ENCODE results near the gene PHACTR3.

PHACTR3 gene

GRCh38 chr20:59703046-59703445, 98.7 kb downstream of the PHACTR3 start:
- no peak for DNase-seq

- DNase-seq, result no peak
Observed at GRCh38 chr20:59705651-59706399, 101.5 kb downstream of the PHACTR3 start.

DNA sequence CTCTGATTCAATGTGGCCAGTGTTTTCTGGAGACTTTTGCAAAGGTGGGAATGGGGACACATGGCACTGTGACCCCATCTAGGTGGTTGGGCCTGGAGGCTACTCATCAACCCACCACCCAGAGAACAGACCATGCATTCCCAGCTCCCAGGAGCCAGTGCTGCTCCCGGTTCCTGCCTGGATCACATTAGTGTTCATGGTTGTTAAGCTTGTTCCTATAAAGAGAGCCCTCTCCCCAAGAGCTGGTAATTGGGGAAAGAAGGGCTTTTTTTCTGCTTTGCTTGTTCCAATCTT, 102.0 kb downstream of the PHACTR3 start:
- DNase-seq, result no peak

- no peak for DNase-seq
Observed at GRCh38 chr20:59708326-59708725, 104.0 kb downstream of the PHACTR3 start.

GRCh38 chr20:59709636-59710035, 105.3 kb downstream of the PHACTR3 start:
- no peak for DNase-seq

DNA sequence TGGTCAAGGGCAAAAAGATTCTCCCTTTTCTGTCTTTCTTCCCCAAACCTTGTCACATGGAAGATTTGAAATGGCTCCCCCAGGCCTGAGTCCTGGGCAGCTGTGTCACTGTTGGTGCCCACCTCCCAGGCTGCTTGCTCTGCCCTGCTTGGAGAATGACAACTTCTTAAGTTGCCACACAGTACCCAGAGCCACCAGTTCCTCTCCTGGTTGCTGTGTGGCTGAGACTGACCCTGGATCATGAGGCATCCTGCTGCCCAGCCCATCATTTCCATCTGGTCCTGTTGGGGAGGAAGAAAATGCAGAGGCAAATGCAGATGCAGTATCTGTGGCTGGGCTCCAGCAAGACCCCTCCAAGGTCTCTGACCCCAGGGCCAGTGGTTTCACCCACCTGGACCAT, 113.7 kb downstream of the PHACTR3 start:
- no peak for DNase-seq

GRCh38 chr20:59718751-59719150, 114.4 kb downstream of the PHACTR3 start:
- DNase-seq, result no peak

DNA sequence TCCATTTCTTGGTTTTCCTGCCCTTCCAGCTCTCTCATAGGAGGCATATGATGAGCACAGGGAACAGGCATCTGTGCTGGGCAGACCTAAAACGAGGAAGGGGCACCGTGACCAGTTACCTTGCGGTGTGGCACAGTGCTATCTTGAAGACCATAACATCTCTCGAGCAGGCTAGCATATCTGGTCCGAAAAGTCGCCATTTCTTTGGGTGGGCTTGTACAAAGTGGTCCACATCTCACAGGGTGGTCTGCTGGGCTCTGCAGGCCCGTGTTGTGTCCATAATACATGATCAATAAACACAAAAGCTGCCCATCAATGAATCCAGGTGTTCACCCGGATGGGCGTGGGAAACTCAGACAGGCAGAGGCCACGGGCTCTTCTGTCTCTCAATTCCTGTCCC, 115.7 kb downstream of the PHACTR3 start:
- DNase-seq, result no peak

- DNase-seq, result no peak
Observed at GRCh38 chr20:59721386-59721785, 117.0 kb downstream of the PHACTR3 start.

DNA sequence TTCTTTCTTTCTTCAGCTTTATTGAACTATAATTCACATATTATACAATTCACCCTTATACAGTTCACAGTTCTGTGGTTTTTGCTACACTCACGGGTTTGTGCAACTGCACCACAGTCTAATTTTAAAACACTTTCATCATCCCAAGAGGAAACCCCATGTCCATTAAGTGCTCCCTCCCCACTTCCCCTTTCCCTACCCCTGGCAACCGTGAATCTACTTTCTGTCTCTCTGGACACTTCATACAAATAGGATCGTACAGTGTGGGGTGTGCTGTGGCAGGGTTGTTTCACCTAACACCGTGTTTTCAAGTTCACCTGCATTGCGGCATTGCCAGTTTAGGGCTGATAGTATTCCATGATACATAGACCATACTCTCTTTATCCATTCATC, 118.8 kb downstream of the PHACTR3 start:
- DNase-seq, result no peak

GRCh38 chr20:59723607-59724456, 119.5 kb downstream of the PHACTR3 start:
- DNase-seq, result no peak

DNA sequence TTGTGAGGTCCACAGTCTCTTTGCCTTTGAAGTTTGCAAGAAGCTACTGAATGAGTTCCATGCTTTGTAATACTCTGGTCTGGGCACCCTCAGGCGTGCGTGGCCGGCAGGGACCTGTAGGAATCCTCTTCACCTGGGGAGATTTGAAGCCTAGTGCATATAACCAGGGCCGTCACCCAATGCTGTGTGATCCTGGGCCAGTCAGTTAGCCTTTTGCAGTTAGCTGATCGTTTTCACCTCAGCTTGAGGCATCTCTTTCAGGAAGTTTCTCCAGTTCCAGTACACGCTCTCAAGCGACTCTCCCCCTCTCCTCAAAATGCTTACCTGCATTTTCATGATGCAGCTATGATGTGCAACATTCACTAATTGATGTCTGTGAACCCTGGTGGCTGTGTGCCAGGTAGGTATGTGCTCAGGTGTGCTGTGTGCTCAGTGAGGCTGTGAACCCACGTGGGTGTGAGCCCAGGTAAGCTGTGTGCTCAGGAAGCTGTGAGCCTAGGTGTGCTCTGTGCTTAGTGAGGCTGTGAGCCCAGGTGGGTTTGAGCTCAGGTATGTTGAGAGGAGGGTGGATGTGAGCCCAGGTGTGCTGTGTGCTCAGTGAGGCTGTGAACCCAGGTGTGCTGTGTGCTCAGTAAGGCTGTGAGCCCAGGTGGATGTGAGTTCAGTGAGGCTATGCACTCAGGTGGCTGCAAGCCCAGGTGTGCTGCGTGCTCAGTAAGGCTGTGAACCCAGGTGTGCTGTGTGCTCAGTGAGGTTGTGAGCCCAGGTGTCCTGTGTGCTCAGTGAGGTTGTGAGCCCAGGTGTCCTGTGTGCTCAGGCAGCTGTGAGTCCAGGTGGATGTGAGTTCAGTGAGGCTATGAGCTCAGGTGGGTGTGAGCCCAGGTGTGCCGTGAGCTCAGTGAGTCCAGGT, 120.4 kb downstream of the PHACTR3 start:
- no peak for DNase-seq

- no peak for DNase-seq
Observed at GRCh38 chr20:59725476-59726280, 121.3 kb downstream of the PHACTR3 start.

GRCh38 chr20:59726281-59726595, 121.9 kb downstream of the PHACTR3 start:
- DNase-seq, result no peak

DNA sequence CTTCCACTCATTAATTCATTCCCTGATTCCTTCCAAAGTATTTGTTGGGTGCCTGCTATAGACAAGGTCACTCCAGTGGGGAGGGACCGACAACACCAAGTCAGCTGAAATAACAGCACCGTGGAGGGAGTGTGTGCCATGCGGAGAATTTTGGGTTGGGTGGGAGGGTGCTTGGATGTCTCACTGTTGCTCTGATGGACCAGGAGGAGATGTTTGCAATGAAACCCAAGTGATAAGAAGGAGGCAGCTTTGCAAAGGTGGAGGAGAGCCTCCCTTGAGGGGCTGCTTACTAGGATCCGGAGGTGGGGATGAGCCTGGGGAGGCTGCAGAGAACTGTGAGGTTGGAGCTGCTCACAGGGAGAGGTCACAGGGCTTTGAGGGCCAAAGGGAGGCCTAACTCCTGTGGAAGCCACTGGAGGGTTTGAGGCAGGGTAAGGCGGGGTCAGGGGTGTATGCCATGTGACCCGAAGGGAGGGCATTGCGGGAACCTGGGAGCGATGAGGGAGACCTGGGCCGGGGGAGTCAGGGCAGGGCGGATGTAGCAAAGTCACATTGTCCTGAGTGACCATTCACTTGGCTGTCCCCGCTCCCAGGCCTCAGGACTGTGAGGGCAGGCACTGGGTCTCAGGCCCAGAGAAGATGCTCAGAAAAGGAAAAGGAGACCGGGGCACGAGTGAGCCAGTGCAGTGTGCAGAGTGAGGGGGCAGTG, 124.5 kb downstream of the PHACTR3 start:
- DNase-seq, result no peak

DNA sequence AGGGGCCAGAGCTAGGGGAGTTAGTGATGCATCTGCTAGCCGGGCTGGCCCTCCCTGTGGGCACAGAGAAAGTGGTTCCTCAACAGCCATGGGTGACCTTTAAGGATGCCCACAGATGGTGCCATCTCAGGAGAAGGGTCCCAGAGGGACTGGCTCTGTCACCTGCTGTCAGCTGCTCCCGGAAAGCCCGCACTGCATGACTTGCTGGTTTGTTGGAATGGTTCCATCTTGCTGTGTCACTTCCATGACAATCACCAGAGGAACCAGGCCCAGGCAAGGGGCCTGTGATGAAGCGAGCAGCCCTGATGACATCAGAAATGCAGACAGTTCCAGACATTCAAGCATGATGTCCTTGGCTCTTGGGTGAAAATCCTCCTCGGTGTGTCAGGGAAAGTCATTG, 125.2 kb downstream of the PHACTR3 start:
- no peak for DNase-seq

DNA sequence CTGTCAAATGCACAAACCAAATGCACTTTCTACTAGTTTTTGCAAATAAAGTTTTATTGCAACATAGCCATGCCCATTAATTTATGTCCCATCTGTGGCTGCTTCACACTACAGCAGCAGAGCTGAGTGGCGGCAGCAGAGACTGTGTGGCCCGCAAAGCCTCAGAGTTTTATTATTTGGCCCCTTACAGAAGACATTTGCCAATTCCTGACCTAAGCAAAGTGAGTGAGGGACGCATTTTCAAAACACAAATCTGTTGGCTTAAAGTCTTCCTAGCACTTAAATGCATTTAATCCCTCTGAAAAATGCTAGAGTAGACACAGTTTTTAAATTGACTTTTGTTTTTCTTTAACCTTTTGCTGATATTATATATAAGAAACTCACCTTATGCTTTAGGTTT, 126.4 kb downstream of the PHACTR3 start:
- DNase-seq, result no peak

DNA sequence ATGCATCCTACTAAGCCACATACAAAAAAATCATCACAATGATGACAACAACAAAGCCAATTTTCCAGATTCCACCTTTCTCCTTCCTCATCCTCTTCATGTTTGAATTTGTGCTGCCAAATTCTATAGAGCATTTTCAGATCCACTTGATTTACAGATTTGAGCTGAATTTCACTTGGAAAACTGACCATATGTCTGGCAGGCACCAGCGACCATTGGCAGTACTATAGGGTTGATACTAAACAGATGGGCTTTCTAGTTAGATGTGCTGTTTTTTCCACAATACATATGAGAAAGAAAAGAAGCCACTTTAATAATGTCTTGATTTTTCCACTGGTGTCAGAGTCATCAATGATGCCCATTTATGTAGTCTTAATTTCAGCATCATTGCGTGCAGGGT, 127.0 kb downstream of the PHACTR3 start:
- DNase-seq, result no peak

DNA sequence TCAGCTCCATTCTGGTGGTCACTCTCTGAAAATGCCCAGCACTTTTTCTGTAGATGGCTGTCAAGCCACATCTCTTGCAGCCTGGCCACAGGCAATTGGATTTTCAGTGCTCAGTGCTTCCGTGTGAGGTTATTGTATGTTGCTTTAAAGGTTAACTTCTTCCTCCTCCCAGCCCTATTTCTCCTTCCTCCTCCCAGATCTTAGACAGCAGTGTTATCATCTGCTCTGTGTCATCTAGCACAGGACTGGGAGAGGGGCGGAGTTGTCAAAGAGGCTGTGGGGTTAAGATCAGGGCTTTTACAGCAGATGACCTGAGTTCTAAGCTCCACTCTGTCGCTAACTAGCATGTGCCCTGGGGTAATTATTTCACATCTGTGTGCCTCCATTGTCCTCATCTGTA, 129.0 kb downstream of the PHACTR3 start:
- DNase-seq, result no peak

DNA sequence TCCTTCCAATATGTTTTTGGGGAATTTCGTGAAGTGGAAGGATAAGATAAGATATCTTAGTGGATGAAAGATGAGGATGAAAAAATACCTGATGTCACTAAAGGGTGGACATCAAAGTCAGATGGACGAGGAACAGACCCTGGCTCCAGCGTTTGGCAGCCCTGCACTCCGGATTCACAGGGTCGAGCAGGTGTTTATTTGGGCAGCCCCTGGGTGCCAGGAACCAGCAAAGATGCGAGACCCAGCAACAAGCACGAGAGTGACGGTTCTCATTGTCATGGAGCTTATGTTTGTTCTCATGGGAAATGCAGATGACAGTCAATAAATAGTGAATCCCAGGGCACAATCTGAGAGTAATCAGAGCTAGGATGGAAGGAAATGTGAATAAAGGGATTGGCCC, 131.1 kb downstream of the PHACTR3 start:
- no peak for DNase-seq

DNA sequence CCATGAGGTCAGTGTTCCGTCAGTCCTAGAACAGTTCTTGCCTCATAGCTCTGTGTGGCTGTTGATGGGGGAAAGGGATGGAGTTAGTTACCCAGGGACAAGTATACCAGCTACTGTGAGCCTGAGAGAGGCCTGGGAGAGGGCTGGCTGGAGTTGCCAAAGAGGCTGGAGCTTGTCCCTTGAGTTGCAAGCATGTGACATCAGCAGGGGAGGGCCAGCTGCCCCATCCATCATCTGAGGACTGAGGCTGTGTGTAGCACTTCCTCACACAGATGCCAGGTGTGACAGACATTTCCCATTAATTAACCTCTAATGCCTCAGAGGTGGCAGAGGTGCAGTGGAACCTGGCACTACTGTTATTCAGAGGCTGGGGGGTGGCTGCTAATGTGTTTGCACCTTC, 131.6 kb downstream of the PHACTR3 start:
- no peak for DNase-seq

DNA sequence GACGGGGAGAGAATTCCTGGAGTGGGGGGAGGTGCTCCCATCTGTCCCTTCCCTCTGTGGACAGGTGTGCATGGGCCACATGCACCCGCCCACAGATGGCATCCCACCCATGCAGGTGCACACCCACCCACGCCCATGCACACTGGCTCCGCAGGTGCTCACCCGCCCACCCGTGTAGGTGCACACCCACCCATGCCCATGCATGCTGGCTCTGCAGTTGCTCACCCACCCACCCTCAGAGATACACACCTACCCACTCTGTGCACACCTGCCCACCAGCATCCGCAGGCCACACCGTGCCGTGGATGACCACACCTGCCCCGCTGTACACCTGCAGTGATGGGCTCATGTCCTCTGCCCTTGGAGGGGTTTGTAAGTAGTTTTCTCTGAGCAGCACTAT, 132.0 kb downstream of the PHACTR3 start:
- no peak for DNase-seq
